Measurements from ENCODE around the gene UIMC1.

The UIMC1 gene

DNA sequence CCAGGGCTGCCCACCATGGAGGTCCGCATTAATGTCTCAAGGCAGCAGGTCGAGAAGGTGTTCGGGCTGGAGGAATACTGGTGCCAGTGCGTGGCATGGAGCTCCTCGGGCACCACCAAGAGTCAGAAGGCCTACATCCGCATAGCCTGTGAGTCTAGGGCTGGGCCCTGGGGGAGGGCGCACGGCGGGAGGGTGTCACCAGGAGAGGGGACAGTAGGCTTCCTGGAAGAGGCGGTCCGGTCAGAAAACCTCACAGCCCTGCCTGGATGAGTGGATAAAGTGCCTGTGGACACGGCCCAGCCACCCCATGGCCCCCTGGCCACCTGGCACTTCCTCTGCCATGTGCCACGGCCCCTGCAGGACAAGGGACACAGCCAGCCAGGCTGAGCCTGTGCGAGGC, 138.5 kb downstream of the UIMC1 start:
- H3K9me2 ChIP-seq (replicated peaks; ENCODE audit: low read depth, low read length): no peaks in the 10 kb centered on the region
- no peaks in the 10 kb centered on the region for H3K4me1 ChIP-seq (ENCODE audit: insufficient read depth, low read length, poor library complexity, severe bottlenecking)
- H2AFZ ChIP-seq (ENCODE audit: low read length): no peak overlapping the region
- H3K79me2 ChIP-seq (ENCODE audit: insufficient read depth, low read length): no peaks in the 10 kb centered on the region
- TF ChIP-seq, protein P1, sequence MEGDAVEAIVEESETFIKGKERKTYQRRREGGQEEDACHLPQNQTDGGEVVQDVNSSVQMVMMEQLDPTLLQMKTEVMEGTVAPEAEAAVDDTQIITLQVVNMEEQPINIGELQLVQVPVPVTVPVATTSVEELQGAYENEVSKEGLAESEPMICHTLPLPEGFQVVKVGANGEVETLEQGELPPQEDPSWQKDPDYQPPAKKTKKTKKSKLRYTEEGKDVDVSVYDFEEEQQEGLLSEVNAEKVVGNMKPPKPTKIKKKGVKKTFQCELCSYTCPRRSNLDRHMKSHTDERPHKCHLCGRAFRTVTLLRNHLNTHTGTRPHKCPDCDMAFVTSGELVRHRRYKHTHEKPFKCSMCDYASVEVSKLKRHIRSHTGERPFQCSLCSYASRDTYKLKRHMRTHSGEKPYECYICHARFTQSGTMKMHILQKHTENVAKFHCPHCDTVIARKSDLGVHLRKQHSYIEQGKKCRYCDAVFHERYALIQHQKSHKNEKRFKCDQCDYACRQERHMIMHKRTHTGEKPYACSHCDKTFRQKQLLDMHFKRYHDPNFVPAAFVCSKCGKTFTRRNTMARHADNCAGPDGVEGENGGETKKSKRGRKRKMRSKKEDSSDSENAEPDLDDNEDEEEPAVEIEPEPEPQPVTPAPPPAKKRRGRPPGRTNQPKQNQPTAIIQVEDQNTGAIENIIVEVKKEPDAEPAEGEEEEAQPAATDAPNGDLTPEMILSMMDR (conservative IDR thresholded peaks at IDR 0.05; ENCODE audit: low read length): no peak
- no peak for TF ChIP-seq EZH2phosphoT487 (IDR thresholded peaks at IDR 0.05; ENCODE audit: borderline replicate concordance)
- no peaks in the 10 kb centered on the region for H4K20me1 ChIP-seq (ENCODE audit: insufficient read depth, low read length, poor library complexity, severe bottlenecking)
- no peaks in the 10 kb centered on the region for H3F3A ChIP-seq (ENCODE audit: low read depth)
- no peak overlapping the region for H3K4me3 ChIP-seq (ENCODE audit: low read length, poor library complexity, severe bottlenecking)
- no peak overlapping the region for H3K9ac ChIP-seq (ENCODE audit: low read depth, low read length, poor library complexity, severe bottlenecking)
- H3K27me3 ChIP-seq (ENCODE audit: insufficient read depth, low read length, poor library complexity, severe bottlenecking): no peaks in the 10 kb centered on the region
- no peaks in the 10 kb centered on the region for H3K36me3 ChIP-seq (ENCODE audit: insufficient read depth, low read length)
- no peak overlapping the region for H3K4me2 ChIP-seq (ENCODE audit: low read depth, low read length, poor library complexity, severe bottlenecking)
- H3K9me3 ChIP-seq (ENCODE audit: insufficient read depth, low read depth, low read length): no peaks in the 10 kb centered on the region

- no peaks in the 10 kb centered on the region for H3K79me2 ChIP-seq (ENCODE audit: insufficient read depth, low read length)
- no peak overlapping the region for H3K9ac ChIP-seq (ENCODE audit: low read depth, low read length, poor library complexity, severe bottlenecking)
- no peaks in the 10 kb centered on the region for H3K4me1 ChIP-seq (ENCODE audit: insufficient read depth, low read length, poor library complexity, severe bottlenecking)
- no peaks in the 10 kb centered on the region for H3K9me3 ChIP-seq (ENCODE audit: insufficient read depth, low read depth, low read length)
- no peaks in the 10 kb centered on the region for H4K20me1 ChIP-seq (ENCODE audit: insufficient read depth, low read length, poor library complexity, severe bottlenecking)
- no peak overlapping the region for H3K4me3 ChIP-seq (ENCODE audit: low read length, poor library complexity, severe bottlenecking)
- no peaks in the 10 kb centered on the region for H3K9me2 ChIP-seq (replicated peaks; ENCODE audit: low read depth, low read length)
- TF ChIP-seq, protein P1 (conservative IDR thresholded peaks at IDR 0.05; ENCODE audit: low read length): no peak
- no peak for TF ChIP-seq EZH2phosphoT487 (IDR thresholded peaks at IDR 0.05; ENCODE audit: borderline replicate concordance)
- no peaks in the 10 kb centered on the region for H3K36me3 ChIP-seq (ENCODE audit: insufficient read depth, low read length)
- H3K27me3 ChIP-seq (ENCODE audit: insufficient read depth, low read length, poor library complexity, severe bottlenecking): no peaks in the 10 kb centered on the region
- no peaks in the 10 kb centered on the region for H3F3A ChIP-seq (ENCODE audit: low read depth)
- H2AFZ ChIP-seq (ENCODE audit: low read length): no peak overlapping the region
- no peak overlapping the region for H3K4me2 ChIP-seq (ENCODE audit: low read depth, low read length, poor library complexity, severe bottlenecking)
Observed at GRCh38 chr5:176866707-176867310, 139.8 kb downstream of the UIMC1 start.

DNA sequence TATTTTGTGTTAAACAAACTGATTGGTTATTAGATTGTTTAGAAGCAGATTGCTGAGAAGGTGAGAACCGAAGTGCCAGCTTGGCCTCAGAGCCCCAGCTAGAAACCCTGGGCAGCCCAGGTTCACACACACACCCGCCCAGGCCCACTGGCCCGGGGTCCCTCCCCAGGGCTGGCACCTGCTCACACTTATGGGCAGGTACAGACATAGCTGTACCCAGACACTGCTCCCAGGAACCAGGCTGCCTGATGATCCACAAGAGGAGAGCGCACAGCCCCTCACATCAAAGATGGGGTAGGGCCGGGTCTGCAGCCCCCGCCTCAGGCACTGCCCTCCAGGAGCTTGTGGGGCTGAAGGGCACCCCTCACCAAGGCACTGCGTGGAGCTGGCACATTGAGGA, 140.6 kb downstream of the UIMC1 start:
- no peak overlapping the region for H3K4me3 ChIP-seq (ENCODE audit: low read length, poor library complexity, severe bottlenecking)
- H3K36me3 ChIP-seq (ENCODE audit: insufficient read depth, low read length): no peaks in the 10 kb centered on the region
- H3F3A ChIP-seq (ENCODE audit: low read depth): no peaks in the 10 kb centered on the region
- H3K4me1 ChIP-seq (ENCODE audit: insufficient read depth, low read length, poor library complexity, severe bottlenecking): no peaks in the 10 kb centered on the region
- no peak overlapping the region for H2AFZ ChIP-seq (ENCODE audit: low read length)
- H3K79me2 ChIP-seq (ENCODE audit: insufficient read depth, low read length): no peaks in the 10 kb centered on the region
- no peak overlapping the region for H3K4me2 ChIP-seq (ENCODE audit: low read depth, low read length, poor library complexity, severe bottlenecking)
- H3K9ac ChIP-seq (ENCODE audit: low read depth, low read length, poor library complexity, severe bottlenecking): no peak overlapping the region
- H3K27me3 ChIP-seq (ENCODE audit: insufficient read depth, low read length, poor library complexity, severe bottlenecking): no peaks in the 10 kb centered on the region
- H3K9me2 ChIP-seq (replicated peaks; ENCODE audit: low read depth, low read length): no peaks in the 10 kb centered on the region
- TF ChIP-seq, protein P1 (conservative IDR thresholded peaks at IDR 0.05; ENCODE audit: low read length): no peak
- no peak for TF ChIP-seq EZH2phosphoT487 (IDR thresholded peaks at IDR 0.05; ENCODE audit: borderline replicate concordance)
- H4K20me1 ChIP-seq (ENCODE audit: insufficient read depth, low read length, poor library complexity, severe bottlenecking): no peaks in the 10 kb centered on the region
- H3K9me3 ChIP-seq (ENCODE audit: insufficient read depth, low read depth, low read length): no peaks in the 10 kb centered on the region
